ENCODE measurements around the gene TREML4. TPM values are rescaled to one million over a fixed set of nuclear protein-coding genes. Genes with fewer than 3 reads are reported as not detected.

TREML4 gene
- polyA plus RNA-seq, 1 donor from 2014 or later: not detected

GRCh38 chr6:41255110-41255509 lies 27.0 kb downstream of the TREML4 start:
- no peaks in the 10 kb centered on the region for H3K27me3 ChIP-seq (ENCODE audit: insufficient read depth, low read depth, low read length)
- H3K36me3 ChIP-seq (ENCODE audit: insufficient read depth, low read length): no peaks in the 10 kb centered on the region
- no peaks in the 10 kb centered on the region for H3K79me2 ChIP-seq (replicated peaks; ENCODE audit: insufficient read depth, low read length)
- no peak overlapping the region for H3K4me2 ChIP-seq (ENCODE audit: low read length)
- no peaks in the 10 kb centered on the region for H3K9me3 ChIP-seq (ENCODE audit: low read length)
- no peak overlapping the region for H3K27ac ChIP-seq (ENCODE audit: low read length)
- H3F3A ChIP-seq (ENCODE audit: insufficient read depth, low read length, poor library complexity, severe bottlenecking): no peaks in the 10 kb centered on the region
- H3K4me3 ChIP-seq (ENCODE audit: low read length): no peak overlapping the region
- H2AFZ ChIP-seq (ENCODE audit: low read depth, low read length): no peak overlapping the region
- H4K20me1 ChIP-seq (ENCODE audit: insufficient read depth): no peaks in the 10 kb centered on the region
- no peak overlapping the region for H3K9ac ChIP-seq (ENCODE audit: low read length)
- TF ChIP-seq EZH2 (IDR thresholded peaks at IDR 0.05; ENCODE audit: borderline replicate concordance, insufficient read depth, low read length, poor library complexity, severe bottlenecking): no peak
- no peak for TF ChIP-seq EP300 (conservative IDR thresholded peaks at IDR 0.05; ENCODE audit: poor library complexity, severe bottlenecking)
- no peak for TF ChIP-seq TAF1 (IDR thresholded peaks at IDR 0.05; ENCODE audit: low read depth)
- TF ChIP-seq CTCF (IDR thresholded peaks at IDR 0.05; ENCODE audit: poor library complexity, severe bottlenecking): no peak
- no peak for TF ChIP-seq REST (IDR thresholded peaks at IDR 0.05; ENCODE audit: borderline replicate concordance)
- no peak for TF ChIP-seq POLR2AphosphoS5 (IDR thresholded peaks at IDR 0.05)
- no peak for TF ChIP-seq MXI1 (conservative IDR thresholded peaks at IDR 0.05; ENCODE audit: poor library complexity, severe bottlenecking)
- no peak for TF ChIP-seq RAD21 (conservative IDR thresholded peaks at IDR 0.05)
- TF ChIP-seq SMC3 (conservative IDR thresholded peaks at IDR 0.05; ENCODE audit: poor library complexity): no peak
- H3K9me2 ChIP-seq (ENCODE audit: insufficient read depth, low read length): no peaks in the 10 kb centered on the region

DNA sequence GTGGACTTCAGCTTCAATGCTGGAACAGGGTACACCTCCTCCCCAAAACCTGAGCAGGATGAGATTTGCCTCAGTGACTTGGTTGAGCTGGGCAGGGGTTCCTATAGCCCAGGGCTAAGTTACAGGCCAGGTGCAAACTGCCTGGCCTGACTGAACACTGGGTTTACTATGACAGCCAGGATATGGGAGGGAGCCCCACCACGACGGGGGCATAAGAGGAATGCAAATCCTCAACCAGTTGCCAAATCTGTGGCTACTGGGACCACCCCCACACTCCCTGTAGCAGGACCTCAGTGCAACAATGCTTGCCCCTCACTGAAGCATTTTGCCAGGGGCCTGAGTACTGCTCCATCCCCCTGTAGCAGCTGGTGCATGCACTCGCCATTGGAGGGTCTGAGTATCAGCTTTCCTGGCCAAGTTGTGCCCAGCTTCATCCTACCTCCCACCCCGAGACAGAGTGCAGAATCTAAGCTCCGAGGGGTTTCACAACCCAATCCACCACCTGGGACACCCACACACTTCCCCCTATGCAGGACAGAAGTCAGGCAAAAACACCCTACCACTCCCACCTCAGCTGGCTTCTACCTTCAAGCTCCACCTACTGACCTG lies 27.6 kb downstream of the TREML4 start:
- no peaks in the 10 kb centered on the region for H3K36me3 ChIP-seq (ENCODE audit: insufficient read depth, low read length)
- TF ChIP-seq SMC3 (conservative IDR thresholded peaks at IDR 0.05; ENCODE audit: poor library complexity) (no peak), EZH2 (IDR thresholded peaks at IDR 0.05; ENCODE audit: borderline replicate concordance, insufficient read depth, low read length, poor library complexity, severe bottlenecking) (no peak), REST (IDR thresholded peaks at IDR 0.05; ENCODE audit: borderline replicate concordance) (no peak), EP300 (conservative IDR thresholded peaks at IDR 0.05; ENCODE audit: poor library complexity, severe bottlenecking) (no peak), MXI1 (conservative IDR thresholded peaks at IDR 0.05; ENCODE audit: poor library complexity, severe bottlenecking) (no peak), CTCF (IDR thresholded peaks at IDR 0.05; ENCODE audit: poor library complexity, severe bottlenecking) (no peak), RAD21 (conservative IDR thresholded peaks at IDR 0.05) (no peak), TAF1 (IDR thresholded peaks at IDR 0.05; ENCODE audit: low read depth) (no peak), POLR2AphosphoS5 (IDR thresholded peaks at IDR 0.05) (no peak)
- no peaks in the 10 kb centered on the region for H3K27me3 ChIP-seq (ENCODE audit: insufficient read depth, low read depth, low read length)

More for the DNA sequence above, 27.6 kb downstream of the TREML4 start:
- no peaks in the 10 kb centered on the region for H3K9me3 ChIP-seq (ENCODE audit: low read length)
- H3K9ac ChIP-seq (ENCODE audit: low read length): no peak overlapping the region
- H3K27ac ChIP-seq (ENCODE audit: low read length): no peak overlapping the region
- H3K79me2 ChIP-seq (replicated peaks; ENCODE audit: insufficient read depth, low read length): no peaks in the 10 kb centered on the region
- H3F3A ChIP-seq (ENCODE audit: insufficient read depth, low read length, poor library complexity, severe bottlenecking): no peaks in the 10 kb centered on the region
- H3K4me3 ChIP-seq (ENCODE audit: low read length): no peak overlapping the region
- H3K9me2 ChIP-seq (ENCODE audit: insufficient read depth, low read length): no peaks in the 10 kb centered on the region
- H4K20me1 ChIP-seq (ENCODE audit: insufficient read depth): no peaks in the 10 kb centered on the region
- H2AFZ ChIP-seq (ENCODE audit: low read depth, low read length): no peak overlapping the region
- no peak overlapping the region for H3K4me2 ChIP-seq (ENCODE audit: low read length)
